Osteocyte (in vitro differentiated cells): Measurements from ENCODE around the gene FGF1. TPM values are rescaled to one million over a fixed set of nuclear protein-coding genes. Genes with fewer than 3 reads are reported as not detected.

Experiments used
- DNase-seq: peaks from one replicate; pipeline ENCODE4 v3.0.0; 2021; ENCODE audit warnings: mixed read lengths; ENCODE audit not compliant: unreplicated experiment; ENCODE audit errors: extremely low spot score
- H3K27ac Mint-ChIP-seq: one replicate; pipeline ENCODE4 v1.8.0; 2021; ENCODE audit warnings: mild to moderate bottlenecking, mixed read lengths; ENCODE audit not compliant: unreplicated experiment
- H3K27me3 Mint-ChIP-seq: one replicate; pipeline ENCODE4 v1.8.0; 2021; ENCODE audit warnings: mixed read lengths; ENCODE audit not compliant: unreplicated experiment
- H3K36me3 Mint-ChIP-seq: one replicate; pipeline ENCODE4 v1.8.0; 2021; ENCODE audit warnings: mixed read lengths; ENCODE audit not compliant: unreplicated experiment
- H3K4me1 Mint-ChIP-seq: one replicate; pipeline ENCODE4 v1.8.0; 2021; ENCODE audit warnings: mixed read lengths; ENCODE audit not compliant: unreplicated experiment
- H3K4me3 Mint-ChIP-seq: one replicate; pipeline ENCODE4 v1.8.0; 2021; ENCODE audit warnings: mild to moderate bottlenecking, moderate library complexity, mixed read lengths; ENCODE audit not compliant: unreplicated experiment
- H3K9me3 Mint-ChIP-seq: one replicate; pipeline ENCODE4 v1.8.0; 2021; ENCODE audit warnings: mixed read lengths; ENCODE audit not compliant: unreplicated experiment
- total RNA-seq: library from RNA; stranded (reverse); gene quantifications from 2 replicates; pipeline ENCODE4 v1.2.1, GENCODE V29; 2021
- TF ChIP-seq, protein P1 (sequence below): fragments of 200-600 bp; sonication (generic); IDR thresholded peaks from 2 replicates; pipeline ENCODE4 v1.5.0; 2021; ENCODE audit warnings: antibody characterized with exemption, mild to moderate bottlenecking, moderate library complexity

FGF1 gene
- total RNA-seq, 1 donor from 2014 or later, result 1.5 TPM

DNA sequence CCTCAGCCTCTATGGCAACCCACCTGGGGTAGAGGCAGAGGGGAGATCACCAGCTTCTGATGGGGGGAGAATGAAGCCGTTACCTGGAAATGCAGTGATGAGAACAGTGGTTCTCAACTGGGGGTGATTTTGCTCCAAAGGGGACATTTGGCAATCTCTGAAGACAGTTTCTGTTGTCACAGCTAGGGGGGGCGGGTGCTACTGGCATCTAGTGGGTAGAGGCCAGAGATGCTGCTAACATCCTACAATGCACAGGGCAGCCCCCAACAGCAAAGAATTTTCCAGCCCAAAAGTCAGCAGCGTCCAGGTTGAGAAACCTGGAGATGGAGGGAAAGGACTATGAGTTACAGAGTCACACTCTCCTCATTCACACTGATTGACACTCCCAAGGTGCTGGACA lies 84.5 kb downstream of the FGF1 start:
- DNase-seq, result no peak
- Mint-ChIP-seq H3K27ac (peak overlapping the region; percentile 92), H3K4me1 (peaks cover 56% of the 10 kb centered on the region), H3K4me3 (peak overlapping the region; percentile 72), H3K36me3 (no peaks in the 10 kb centered on the region), H3K27me3 (no peaks in the 10 kb centered on the region), H3K9me3 (no peaks in the 10 kb centered on the region)
- TF ChIP-seq, protein P1, sequence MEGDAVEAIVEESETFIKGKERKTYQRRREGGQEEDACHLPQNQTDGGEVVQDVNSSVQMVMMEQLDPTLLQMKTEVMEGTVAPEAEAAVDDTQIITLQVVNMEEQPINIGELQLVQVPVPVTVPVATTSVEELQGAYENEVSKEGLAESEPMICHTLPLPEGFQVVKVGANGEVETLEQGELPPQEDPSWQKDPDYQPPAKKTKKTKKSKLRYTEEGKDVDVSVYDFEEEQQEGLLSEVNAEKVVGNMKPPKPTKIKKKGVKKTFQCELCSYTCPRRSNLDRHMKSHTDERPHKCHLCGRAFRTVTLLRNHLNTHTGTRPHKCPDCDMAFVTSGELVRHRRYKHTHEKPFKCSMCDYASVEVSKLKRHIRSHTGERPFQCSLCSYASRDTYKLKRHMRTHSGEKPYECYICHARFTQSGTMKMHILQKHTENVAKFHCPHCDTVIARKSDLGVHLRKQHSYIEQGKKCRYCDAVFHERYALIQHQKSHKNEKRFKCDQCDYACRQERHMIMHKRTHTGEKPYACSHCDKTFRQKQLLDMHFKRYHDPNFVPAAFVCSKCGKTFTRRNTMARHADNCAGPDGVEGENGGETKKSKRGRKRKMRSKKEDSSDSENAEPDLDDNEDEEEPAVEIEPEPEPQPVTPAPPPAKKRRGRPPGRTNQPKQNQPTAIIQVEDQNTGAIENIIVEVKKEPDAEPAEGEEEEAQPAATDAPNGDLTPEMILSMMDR, result peak; percentile 29

DNA sequence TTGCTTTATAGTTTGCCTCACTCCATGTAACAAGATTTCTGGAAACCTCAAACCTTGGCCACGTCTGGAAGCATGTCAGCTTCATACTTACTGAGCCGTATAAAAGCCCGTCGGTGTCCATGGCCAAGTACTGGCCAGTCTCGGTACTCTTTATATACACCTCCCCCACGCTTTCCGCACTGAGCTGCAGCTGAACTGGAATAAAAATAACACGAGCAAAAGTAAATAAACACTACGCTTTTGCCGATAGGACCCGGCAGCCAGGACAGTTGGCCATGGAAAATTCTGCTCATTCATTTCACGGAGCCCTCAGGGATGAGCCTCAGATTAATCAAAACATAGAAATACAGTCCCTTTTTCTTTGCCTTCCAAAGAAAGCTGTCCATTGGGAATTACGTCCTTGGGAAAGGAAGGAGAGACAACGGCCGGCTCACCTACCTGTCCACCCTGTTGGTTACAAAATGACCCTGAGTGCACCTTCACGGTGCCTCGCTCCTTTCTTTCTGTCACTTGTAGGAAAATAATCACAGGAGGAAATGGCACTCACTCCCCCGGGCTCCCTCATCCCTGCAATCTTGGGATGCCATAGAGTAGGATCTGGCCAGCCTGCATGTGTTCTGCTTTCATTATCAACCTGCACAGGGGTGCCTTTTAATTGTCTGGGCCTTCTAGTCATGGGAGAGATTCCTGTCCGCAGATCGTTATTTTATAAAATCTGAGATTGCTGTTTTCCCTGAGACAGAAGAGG lies 85.1 kb downstream of the FGF1 start:
- no peaks in the 10 kb centered on the region for H3K27me3 Mint-ChIP-seq
- no peaks in the 10 kb centered on the region for H3K36me3 Mint-ChIP-seq
- TF ChIP-seq, protein P1, result no peak
- H3K27ac Mint-ChIP-seq, result peak overlapping the region; percentile 92
- no peaks in the 10 kb centered on the region for H3K9me3 Mint-ChIP-seq
- no peak for DNase-seq
- H3K4me1 Mint-ChIP-seq, result peaks cover 54% of the 10 kb centered on the region
- H3K4me3 Mint-ChIP-seq, result peak overlapping the region; percentile 72

DNA sequence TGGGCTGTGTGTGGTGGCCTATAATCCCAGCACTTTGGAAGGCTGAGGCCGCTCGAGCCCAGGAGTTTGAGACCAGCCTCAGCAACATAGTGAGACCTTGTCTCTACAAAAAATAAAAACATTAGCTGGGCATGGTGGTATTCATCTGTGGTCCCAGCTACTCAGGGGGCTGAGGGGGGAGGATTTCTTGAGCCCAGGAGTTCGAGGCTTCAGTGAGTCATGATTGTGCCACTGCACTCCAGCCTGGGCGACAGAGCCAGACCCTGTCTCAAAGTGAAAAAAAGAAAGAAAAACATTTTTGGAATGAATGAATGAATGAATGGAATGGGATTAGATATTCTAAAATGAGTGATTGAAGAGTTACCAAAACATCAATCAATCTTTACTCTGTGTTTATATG lies 85.8 kb downstream of the FGF1 start:
- Mint-ChIP-seq H3K4me3 (peak overlapping the region; percentile 10), H3K9me3 (no peaks in the 10 kb centered on the region), H3K36me3 (no peaks in the 10 kb centered on the region), H3K27me3 (no peaks in the 10 kb centered on the region), H3K27ac (peak overlapping the region; percentile 92), H3K4me1 (peaks cover 49% of the 10 kb centered on the region)
- TF ChIP-seq, protein P1, result no peak
- DNase-seq, result no peak

- Mint-ChIP-seq H3K9me3 (no peaks in the 10 kb centered on the region), H3K4me3 (no peak overlapping the region), H3K27ac (peak overlapping the region; percentile 77), H3K36me3 (no peaks in the 10 kb centered on the region), H3K27me3 (no peaks in the 10 kb centered on the region), H3K4me1 (peaks cover 58% of the 10 kb centered on the region)
- no peak for DNase-seq
- TF ChIP-seq, protein P1, result no peak
Observed at GRCh38 chr5:142598338-142598700, 87.6 kb downstream of the FGF1 start.

DNA sequence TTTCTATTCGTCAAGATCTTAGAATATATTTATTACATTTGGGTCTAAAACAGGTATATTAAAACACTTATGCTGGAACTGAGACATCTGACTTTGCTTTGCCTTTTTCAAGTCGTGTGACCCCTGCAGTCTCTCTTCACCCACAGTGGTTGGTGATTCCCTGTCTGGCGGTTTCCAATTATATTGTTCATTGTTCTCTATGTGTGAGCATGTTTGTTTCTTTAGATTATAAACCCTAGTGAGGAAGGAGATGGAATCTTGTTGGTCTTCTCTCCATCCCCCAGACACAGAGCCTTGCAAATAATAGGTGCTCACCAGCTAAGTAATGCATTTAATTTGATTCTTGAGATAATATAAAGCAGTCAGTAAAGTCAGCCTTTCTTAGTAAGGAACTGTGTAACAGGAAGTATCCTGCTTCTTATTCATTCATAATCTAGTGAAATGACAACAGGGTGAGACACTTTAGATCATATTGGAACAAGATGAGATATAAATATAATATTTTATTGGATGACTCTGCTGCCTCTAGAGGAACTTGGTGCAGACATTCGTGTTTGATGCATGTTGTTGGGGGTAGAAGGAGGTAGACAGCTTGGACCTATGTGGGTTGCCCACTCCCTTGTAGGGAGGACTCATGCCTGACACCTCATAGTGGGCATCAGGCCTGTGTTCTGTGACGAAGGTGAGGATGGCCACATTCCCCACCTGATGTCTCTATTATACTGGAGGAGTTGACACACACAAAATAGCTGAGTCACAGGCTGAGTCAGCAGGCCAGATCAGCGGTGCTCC lies 88.1 kb downstream of the FGF1 start:
- Mint-ChIP-seq H3K4me1 (peaks cover 54% of the 10 kb centered on the region), H3K36me3 (no peaks in the 10 kb centered on the region), H3K27me3 (no peaks in the 10 kb centered on the region), H3K4me3 (no peak overlapping the region), H3K9me3 (no peaks in the 10 kb centered on the region), H3K27ac (peak overlapping the region; percentile 77)
- TF ChIP-seq, protein P1, result no peak
- DNase-seq, result no peak
